Measurements from ENCODE around the gene NXNL1. TPM values are rescaled to one million over a fixed set of nuclear protein-coding genes. Genes with fewer than 3 reads are reported as not detected.

The NXNL1 gene
- total and polyA plus RNA-seq, 2 of the 13 experiments (the other 11 are each of a cell fraction or from before 2014, with no cell fraction given) = not detected

DNA sequence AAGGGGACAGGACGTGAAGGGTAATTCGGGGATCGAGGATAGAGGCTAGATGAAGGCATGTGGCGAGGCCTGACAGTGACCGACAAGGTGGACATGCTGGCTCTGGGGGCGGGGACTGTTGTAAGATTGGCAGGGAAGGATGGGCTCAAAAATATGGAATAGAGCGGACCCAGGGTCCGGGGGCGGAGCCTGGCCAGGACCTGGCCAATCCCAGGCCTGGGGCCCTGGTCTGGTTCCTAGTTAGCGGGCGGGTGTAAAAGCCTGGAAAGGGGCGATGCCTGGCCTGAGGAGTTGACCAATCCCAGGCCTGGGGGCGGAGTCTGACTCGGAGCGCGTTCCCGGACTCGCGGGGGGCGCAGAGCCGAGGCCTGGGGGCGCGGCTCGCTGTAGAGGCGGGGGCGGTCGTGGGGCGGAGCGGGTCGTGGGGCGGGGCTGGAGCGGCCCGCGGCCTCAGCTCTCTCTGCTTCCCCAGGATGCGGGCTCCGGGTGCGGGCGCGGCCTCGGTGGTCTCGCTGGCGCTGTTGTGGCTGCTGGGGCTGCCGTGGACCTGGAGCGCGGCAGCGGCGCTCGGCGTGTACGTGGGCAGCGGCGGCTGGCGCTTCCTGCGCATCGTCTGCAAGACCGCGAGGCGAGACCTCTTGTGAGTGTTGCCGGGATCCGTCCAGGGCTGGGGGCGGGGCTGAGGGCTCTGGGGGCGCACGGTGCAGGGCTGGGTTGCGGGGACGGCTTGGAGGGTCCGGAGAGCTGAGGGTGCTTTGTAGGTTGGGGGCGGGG, 9.5 kb upstream of the NXNL1 start, which contains the start of gene SLC27A1 (continued):
- TF ChIP-seq, protein P1, sequence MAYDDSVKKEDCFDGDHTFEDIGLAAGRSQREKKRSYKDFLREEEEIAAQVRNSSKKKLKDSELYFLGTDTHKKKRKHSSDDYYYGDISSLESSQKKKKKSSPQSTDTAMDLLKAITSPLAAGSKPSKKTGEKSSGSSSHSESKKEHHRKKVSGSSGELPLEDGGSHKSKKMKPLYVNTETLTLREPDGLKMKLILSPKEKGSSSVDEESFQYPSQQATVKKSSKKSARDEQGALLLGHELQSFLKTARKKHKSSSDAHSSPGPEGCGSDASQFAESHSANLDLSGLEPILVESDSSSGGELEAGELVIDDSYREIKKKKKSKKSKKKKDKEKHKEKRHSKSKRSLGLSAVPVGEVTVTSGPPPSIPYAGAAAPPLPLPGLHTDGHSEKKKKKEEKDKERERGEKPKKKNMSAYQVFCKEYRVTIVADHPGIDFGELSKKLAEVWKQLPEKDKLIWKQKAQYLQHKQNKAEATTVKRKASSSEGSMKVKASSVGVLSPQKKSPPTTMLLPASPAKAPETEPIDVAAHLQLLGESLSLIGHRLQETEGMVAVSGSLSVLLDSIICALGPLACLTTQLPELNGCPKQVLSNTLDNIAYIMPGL (CRISPR knock-in tag; IDR thresholded peaks at IDR 0.05; ENCODE audit: borderline replicate concordance in 1 of 2, low read depth in 1 of 2) = 0 out of 4 replicates have a peak, but pooled peaks of 1 of the 2 experiments have one; percentile 39
- TF ChIP-seq MIER2 (CRISPR knock-in tag; IDR thresholded peaks at IDR 0.05) (no peak), KDM5B (CRISPR knock-in tag; IDR thresholded peaks at IDR 0.05; ENCODE audit: borderline replicate concordance) (peak; percentile 61; the same call in 1 of the 2 replicates), SP4 (CRISPR knock-in tag; IDR thresholded peaks at IDR 0.05) (peak; percentile 89), SALL1 (CRISPR knock-in tag; IDR thresholded peaks at IDR 0.05) (peak; percentile 24; the same call in 1 of the 2 replicates), MEIS2 (CRISPR knock-in tag; IDR thresholded peaks at IDR 0.05) (0 out of 2 replicates have a peak, but pooled peaks have one; percentile 40), ZNF138 (CRISPR knock-in tag; IDR thresholded peaks at IDR 0.05; ENCODE audit: low read depth) (no peak), HDAC1 (CRISPR knock-in tag; IDR thresholded peaks at IDR 0.05) (peak; percentile 49), NR2C2 (CRISPR knock-in tag; IDR thresholded peaks at IDR 0.05; ENCODE audit: borderline replicate concordance) (peak; percentile 15; the same call in 1 of the 2 replicates), ZNF598 (CRISPR knock-in tag; IDR thresholded peaks at IDR 0.05; ENCODE audit: borderline replicate concordance) (0 out of 2 replicates have a peak, but pooled peaks have one; percentile 16), PHF21A (CRISPR knock-in tag; IDR thresholded peaks at IDR 0.05) (0 out of 2 replicates have a peak, but pooled peaks have one; percentile 7), ELF4 (CRISPR knock-in tag; IDR thresholded peaks at IDR 0.05; ENCODE audit: borderline replicate concordance) (no peak), TEAD3 (CRISPR knock-in tag; optimal IDR thresholded peaks at IDR 0.05; ENCODE audit: borderline replicate concordance) (peak; percentile 9), CHD2 (IDR thresholded peaks at IDR 0.05; ENCODE audit: low read depth, low read length) (peak; percentile 51; the same call in 1 of the 2 replicates)
- TF ChIP-seq, protein P2, sequence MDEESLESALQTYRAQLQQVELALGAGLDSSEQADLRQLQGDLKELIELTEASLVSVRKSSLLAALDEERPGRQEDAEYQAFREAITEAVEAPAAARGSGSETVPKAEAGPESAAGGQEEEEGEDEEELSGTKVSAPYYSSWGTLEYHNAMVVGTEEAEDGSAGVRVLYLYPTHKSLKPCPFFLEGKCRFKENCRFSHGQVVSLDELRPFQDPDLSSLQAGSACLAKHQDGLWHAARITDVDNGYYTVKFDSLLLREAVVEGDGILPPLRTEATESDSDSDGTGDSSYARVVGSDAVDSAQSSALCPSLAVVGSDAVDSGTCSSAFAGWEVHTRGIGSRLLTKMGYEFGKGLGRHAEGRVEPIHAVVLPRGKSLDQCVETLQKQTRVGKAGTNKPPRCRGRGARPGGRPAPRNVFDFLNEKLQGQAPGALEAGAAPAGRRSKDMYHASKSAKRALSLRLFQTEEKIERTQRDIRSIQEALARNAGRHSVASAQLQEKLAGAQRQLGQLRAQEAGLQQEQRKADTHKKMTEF (CRISPR knock-in tag; IDR thresholded peaks at IDR 0.05) = peak; percentile 40; the same call in 1 of the 2 replicates
- TF ChIP-seq, protein P3, sequence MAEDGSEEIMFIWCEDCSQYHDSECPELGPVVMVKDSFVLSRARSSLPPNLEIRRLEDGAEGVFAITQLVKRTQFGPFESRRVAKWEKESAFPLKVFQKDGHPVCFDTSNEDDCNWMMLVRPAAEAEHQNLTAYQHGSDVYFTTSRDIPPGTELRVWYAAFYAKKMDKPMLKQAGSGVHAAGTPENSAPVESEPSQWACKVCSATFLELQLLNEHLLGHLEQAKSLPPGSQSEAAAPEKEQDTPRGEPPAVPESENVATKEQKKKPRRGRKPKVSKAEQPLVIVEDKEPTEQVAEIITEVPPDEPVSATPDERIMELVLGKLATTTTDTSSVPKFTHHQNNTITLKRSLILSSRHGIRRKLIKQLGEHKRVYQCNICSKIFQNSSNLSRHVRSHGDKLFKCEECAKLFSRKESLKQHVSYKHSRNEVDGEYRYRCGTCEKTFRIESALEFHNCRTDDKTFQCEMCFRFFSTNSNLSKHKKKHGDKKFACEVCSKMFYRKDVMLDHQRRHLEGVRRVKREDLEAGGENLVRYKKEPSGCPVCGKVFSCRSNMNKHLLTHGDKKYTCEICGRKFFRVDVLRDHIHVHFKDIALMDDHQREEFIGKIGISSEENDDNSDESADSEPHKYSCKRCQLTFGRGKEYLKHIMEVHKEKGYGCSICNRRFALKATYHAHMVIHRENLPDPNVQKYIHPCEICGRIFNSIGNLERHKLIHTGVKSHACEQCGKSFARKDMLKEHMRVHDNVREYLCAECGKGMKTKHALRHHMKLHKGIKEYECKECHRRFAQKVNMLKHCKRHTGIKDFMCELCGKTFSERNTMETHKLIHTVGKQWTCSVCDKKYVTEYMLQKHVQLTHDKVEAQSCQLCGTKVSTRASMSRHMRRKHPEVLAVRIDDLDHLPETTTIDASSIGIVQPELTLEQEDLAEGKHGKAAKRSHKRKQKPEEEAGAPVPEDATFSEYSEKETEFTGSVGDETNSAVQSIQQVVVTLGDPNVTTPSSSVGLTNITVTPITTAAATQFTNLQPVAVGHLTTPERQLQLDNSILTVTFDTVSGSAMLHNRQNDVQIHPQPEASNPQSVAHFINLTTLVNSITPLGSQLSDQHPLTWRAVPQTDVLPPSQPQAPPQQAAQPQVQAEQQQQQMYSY (CRISPR knock-in tag; IDR thresholded peaks at IDR 0.05) = peak; percentile 82; the same call in 1 of the 2 replicates
- TF ChIP-seq, protein P4, sequence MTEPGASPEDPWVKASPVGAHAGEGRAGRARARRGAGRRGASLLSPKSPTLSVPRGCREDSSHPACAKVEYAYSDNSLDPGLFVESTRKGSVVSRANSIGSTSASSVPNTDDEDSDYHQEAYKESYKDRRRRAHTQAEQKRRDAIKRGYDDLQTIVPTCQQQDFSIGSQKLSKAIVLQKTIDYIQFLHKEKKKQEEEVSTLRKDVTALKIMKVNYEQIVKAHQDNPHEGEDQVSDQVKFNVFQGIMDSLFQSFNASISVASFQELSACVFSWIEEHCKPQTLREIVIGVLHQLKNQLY (CRISPR knock-in tag; IDR thresholded peaks at IDR 0.05) = no peak
- TF ChIP-seq, protein P5, sequence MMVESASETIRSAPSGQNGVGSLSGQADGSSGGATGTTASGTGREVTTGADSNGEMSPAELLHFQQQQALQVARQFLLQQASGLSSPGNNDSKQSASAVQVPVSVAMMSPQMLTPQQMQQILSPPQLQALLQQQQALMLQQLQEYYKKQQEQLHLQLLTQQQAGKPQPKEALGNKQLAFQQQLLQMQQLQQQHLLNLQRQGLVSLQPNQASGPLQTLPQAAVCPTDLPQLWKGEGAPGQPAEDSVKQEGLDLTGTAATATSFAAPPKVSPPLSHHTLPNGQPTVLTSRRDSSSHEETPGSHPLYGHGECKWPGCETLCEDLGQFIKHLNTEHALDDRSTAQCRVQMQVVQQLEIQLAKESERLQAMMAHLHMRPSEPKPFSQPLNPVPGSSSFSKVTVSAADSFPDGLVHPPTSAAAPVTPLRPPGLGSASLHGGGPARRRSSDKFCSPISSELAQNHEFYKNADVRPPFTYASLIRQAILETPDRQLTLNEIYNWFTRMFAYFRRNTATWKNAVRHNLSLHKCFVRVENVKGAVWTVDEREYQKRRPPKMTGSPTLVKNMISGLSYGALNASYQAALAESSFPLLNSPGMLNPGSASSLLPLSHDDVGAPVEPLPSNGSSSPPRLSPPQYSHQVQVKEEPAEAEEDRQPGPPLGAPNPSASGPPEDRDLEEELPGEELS (CRISPR knock-in tag; IDR thresholded peaks at IDR 0.05) = 0 out of 2 replicates have a peak, but pooled peaks have one; percentile 26

Measured in HepG2 (cell line).